HepG2 (cell line): ENCODE data around the gene IFNL1. TPM values are rescaled to one million over a fixed set of nuclear protein-coding genes. Genes with fewer than 3 reads are reported as not detected.

Source experiments
- ATAC-seq: fragments of 200-7000 bp; cut with Tn5 transposase; 3 replicates; pipeline ENCODE4 v1.9.1; 2020; ENCODE audit warnings: mild to moderate bottlenecking, moderate library complexity
- Bru-seq: library from RNA; stranded (reverse); fragments of 400-500 nt; gene quantifications from one replicate; lab custom pipeline; 2021; lab: Mats Ljungman, UMichigan
- BruChase-seq, 2 experiments: library from RNA; stranded (reverse); fragments of 400-500 nt; gene quantifications; one replicate each; lab custom pipeline; 2021; lab: Mats Ljungman, UMichigan
- BruUV-seq: library from RNA; stranded (reverse); fragments of 400-500 nt; replicated peaks from 2 replicates; lab custom pipeline; 2021; lab: Mats Ljungman, UMichigan
- CTCF ChIA-PET: fragments of 300-600 bp; formaldehyde crosslinking; extraction: SDS; loops from one replicate; lab custom pipeline; 2021; ENCODE audit warnings: low total read pairs, inconsistent platforms, low intra/inter-chr PET ratio; lab: Yijun Ruan, JAX
- POLR2A ChIA-PET: fragments of 350-600 bp; sonication (Branson Sonifier 250); formaldehyde crosslinking; loops from one replicate; lab custom pipeline; 2020; ENCODE audit warnings: antibody characterized with exemption, inconsistent platforms; lab: Yijun Ruan, JAX
- DNase-seq: peaks from one replicate; pipeline ENCODE4 v3.0.0-alpha.2; 2015; ENCODE audit warnings: low spot score
- FAIRE-seq: peaks from 3 replicates; lab custom pipeline; 2011; peaks lifted over from hg19 to GRCh38; lab: Jason Lieb, UNC
- H2AFZ ChIP-seq: one replicate; pipeline ENCODE4 v1.6.1; 2011; ENCODE audit warnings: low read length, inconsistent platforms
- H3K27ac ChIP-seq: fragments of 300-600 bp; 3 replicates; pipeline ENCODE4 v1.8.0; 2011; ENCODE audit warnings: mixed run types, mild to moderate bottlenecking, mixed read lengths, low read length, inconsistent platforms; ENCODE audit not compliant: insufficient read depth; ENCODE audit errors: extremely low read length
- H3K27me3 ChIP-seq, 2 experiments: fragments of 200-600 bp in 1 of 2; 2 replicates in 1 of 2; 3 replicates in 1 of 2; pipeline versions ENCODE4 v1.6.0 to v1.8.0; 2011; ENCODE audit warnings: low read length in 2 of 2, mild to moderate bottlenecking in 2 of 2, moderate library complexity in 2 of 2, inconsistent platforms in 1 of 2; ENCODE audit not compliant: insufficient read depth in 2 of 2, control insufficient read depth in 1 of 2
- H3K36me3 ChIP-seq, 2 experiments: fragments of 200-600 bp in 1 of 2; replicated peaks in 1 of 2; 2 replicates in 1 of 2; 3 replicates in 1 of 2; pipeline versions ENCODE4 v1.5.1 to v1.8.0; 2011; ENCODE audit warnings: low read length in 2 of 2, inconsistent platforms in 1 of 2; ENCODE audit not compliant: insufficient read depth in 2 of 2, control insufficient read depth in 1 of 2
- H3K4me1 ChIP-seq: 2 replicates; pipeline ENCODE4 v1.5.1; 2012; ENCODE audit warnings: low read length, inconsistent platforms; ENCODE audit not compliant: insufficient read depth
- H3K4me2 ChIP-seq: 2 replicates; pipeline ENCODE4 v1.6.0; 2011; ENCODE audit warnings: low read depth, low read length, inconsistent platforms
- H3K4me3 ChIP-seq, 3 experiments: fragments of 200-600 bp in 1 of 3; sonication (generic), shearing (Covaris generic) in 1 of 3; replicated peaks in 1 of 3; 2 replicates each; pipeline ENCODE4 v1.5.1; 2011 to 2016; ENCODE audit warnings: low read length in 3 of 3, inconsistent platforms in 2 of 3, low read depth in 2 of 3, mild to moderate bottlenecking in 2 of 3, control low read depth in 1 of 3, mixed read lengths in 1 of 3; ENCODE audit not compliant: insufficient read depth in 1 of 3
- H3K79me2 ChIP-seq: one replicate; pipeline ENCODE4 v1.6.1; 2011; ENCODE audit warnings: low read length, inconsistent platforms; ENCODE audit not compliant: insufficient read depth
- H3K9ac ChIP-seq: 2 replicates; pipeline ENCODE4 v1.6.0; 2011; ENCODE audit warnings: mild to moderate bottlenecking, low read depth, low read length, inconsistent platforms; ENCODE audit not compliant: insufficient read depth
- H3K9me3 ChIP-seq: 2 replicates; pipeline ENCODE4 v1.5.1; 2012; ENCODE audit warnings: mild to moderate bottlenecking, low read length
- H4K20me1 ChIP-seq: 2 replicates; pipeline ENCODE4 v1.6.0; 2011; ENCODE audit warnings: inconsistent platforms, mild to moderate bottlenecking, low read length, moderate library complexity; ENCODE audit not compliant: insufficient read depth
- ATF7-NPFF ChIP-seq: sonication (generic); formaldehyde crosslinking; IDR thresholded peaks from 2 replicates; pipeline ENCODE4 v1.8.1; 2023; ENCODE audit warnings: mild to moderate bottlenecking, low read depth, missing genetic modification reagents, moderate library complexity
- HNRNPLL ChIP-seq: fragments of 200-400 bp; formaldehyde crosslinking; IDR thresholded peaks from 2 replicates; pipeline ENCODE4 v1.6.1; 2017; ENCODE audit warnings: mild to moderate bottlenecking, low read depth, low read length; ENCODE audit not compliant: poor library complexity, severe bottlenecking
- MEF2D ChIP-seq: sonication (generic); formaldehyde crosslinking; IDR thresholded peaks from 2 replicates; pipeline ENCODE4 v1.5.1; 2020; ENCODE audit warnings: mild to moderate bottlenecking, missing genetic modification reagents
- NR3C1 ChIP-seq: sonication (generic); formaldehyde crosslinking; IDR thresholded peaks from 2 replicates; pipeline ENCODE4 v1.4.0; 2020; ENCODE audit warnings: missing genetic modification reagents
- PAWR ChIP-seq: sonication (generic); formaldehyde crosslinking; IDR thresholded peaks from 2 replicates; pipeline ENCODE4 v1.4.0; 2020; ENCODE audit warnings: missing genetic modification reagents, mild to moderate bottlenecking, borderline replicate concordance
- ZNF24 ChIP-seq: fragments of 450-650 bp; IDR thresholded peaks from 2 replicates; pipeline ENCODE4 v1.6.1; 2017; ENCODE audit warnings: antibody characterized with exemption, mild to moderate bottlenecking
- WGBS: methylation state at CpG from one replicate; pipeline ENCODE4 v1.1.6; 2017; ENCODE audit warnings: low lambda C conversion rate; 5-methylcytosine and 5-hydroxymethylcytosine counted together
- in situ Hi-C: cut with HindIII; loops from 2 replicates; pipeline ENCODE4 v1.10.0; 2017; ENCODE audit warnings: low pct_unique_long_range_greater_than_20kb; ENCODE audit not compliant: extremely low pct_ligation_motif_present
- intact Hi-C: fragments of 100-400 bp; cut with micrococcal nuclease; formaldehyde crosslinking; loops from one replicate; pipeline ENCODE4 v1.10.0; 2022; ENCODE audit not compliant: unreplicated experiment
- long read RNA-seq, 2 experiments: library from RNA in 1 of 2; library from polyadenylated mRNA in 1 of 2; stranded (forward) in 1 of 2; unstranded in 1 of 2; transcript quantifications; one replicate each; pipeline ENCODE4 v2.0.0, GENCODE V29; 2019 to 2022
- polyA minus RNA-seq, 3 experiments: library from RNA; depleted of rRNA, polyadenylated mRNA; stranded (reverse); fragments of >200 nt; gene quantifications; 2 replicates each; pipeline ENCODE4 v1.2.3, GENCODE V29; 2011; ENCODE audit warnings: low replicate concordance in 1 of 3
- polyA plus RNA-seq, 8 experiments: library from polyadenylated mRNA; depleted of rRNA in 3 of 8; stranded (reverse) in 7 of 8; unstranded in 1 of 8; fragments of >200 nt; fragmentation: Illumina TruSeq in 4 of 8; extraction: Trizol in 4 of 8; gene quantifications; 2 replicates each; pipeline versions ENCODE4 v1.2.1 to v1.2.3, GENCODE V29; 2011 to 2016; ENCODE audit warnings: low read depth in 4 of 8, missing spikeins in 1 of 8, mixed read lengths in 1 of 8; ENCODE audit not compliant: insufficient read depth in 1 of 8
- total RNA-seq, 5 experiments: library from RNA; depleted of rRNA; stranded (reverse); fragments of >200 nt; fragmentation: Illumina TruSeq; extraction: Trizol; gene quantifications; 2 replicates each; pipeline ENCODE4 v1.2.3, GENCODE V29; 2016; ENCODE audit warnings: low read depth in 1 of 5
- TF ChIP-seq, protein P1 (sequence below): sonication (generic); formaldehyde crosslinking; IDR thresholded peaks from 2 replicates; pipeline ENCODE4 v1.5.0; 2020; ENCODE audit warnings: mild to moderate bottlenecking, missing genetic modification reagents
- TF ChIP-seq, protein P2 (sequence below): sonication (generic); formaldehyde crosslinking; IDR thresholded peaks from 2 replicates; pipeline ENCODE4 v1.4.0; 2020; ENCODE audit warnings: mild to moderate bottlenecking, missing genetic modification reagents

Gene IFNL1
- total RNA-seq (2016; rRNA removed; fragmentation: Illumina TruSeq; extraction: Trizol) (not detected in 2 replicates), polyA plus RNA-seq (2011; rRNA removed) (not detected in 2 replicates), polyA minus RNA-seq (2011; rRNA and poly(A)+ RNA removed; ENCODE audit: low replicate concordance) (not detected in 2 replicates), Bru-seq, nascent RNA (not detected), BruChase-seq, experiment 1, labeled RNA remaining after a 6-hour chase (not detected), BruChase-seq, experiment 2, labeled RNA remaining after a 2-hour chase (not detected)
- total RNA-seq (2016; cell fraction: cytosol; rRNA removed; fragmentation: Illumina TruSeq; extraction: Trizol; ENCODE audit: low read depth), result not detected in 2 replicates
- not detected in 2 replicates for total RNA-seq (2016; cell fraction: insoluble cytoplasmic fraction; rRNA removed; fragmentation: Illumina TruSeq; extraction: Trizol)
- total RNA-seq (2016; cell fraction: membrane; rRNA removed; fragmentation: Illumina TruSeq; extraction: Trizol), result not detected in 2 replicates
- not detected in 2 replicates for total RNA-seq (2016; cell fraction: nucleus; rRNA removed; fragmentation: Illumina TruSeq; extraction: Trizol)
- polyA plus RNA-seq (2011; cell fraction: cytosol; rRNA removed), result not detected in 2 replicates
- not detected in 2 replicates for polyA plus RNA-seq (2011; cell fraction: nucleus; rRNA removed)
- polyA plus RNA-seq (2012), result not detected in 2 replicates
- not detected in 2 replicates for polyA plus RNA-seq (2016; cell fraction: cytosol; fragmentation: Illumina TruSeq; extraction: Trizol; ENCODE audit: low read depth)
- polyA plus RNA-seq (2016; cell fraction: insoluble cytoplasmic fraction; fragmentation: Illumina TruSeq; extraction: Trizol; ENCODE audit: low read depth), result not detected in 2 replicates
- polyA plus RNA-seq (2016; cell fraction: membrane; fragmentation: Illumina TruSeq; extraction: Trizol; ENCODE audit: low read depth), result not detected in 2 replicates
- not detected in 2 replicates for polyA plus RNA-seq (2016; cell fraction: nucleus; fragmentation: Illumina TruSeq; extraction: Trizol; ENCODE audit: insufficient read depth, low read depth)
- not detected in 2 replicates for polyA minus RNA-seq (2011; cell fraction: cytosol; rRNA and poly(A)+ RNA removed)
- polyA minus RNA-seq (2011; cell fraction: nucleus; rRNA and poly(A)+ RNA removed), result not detected in 2 replicates
- long read RNA-seq, experiment 1, result 0 reads
- long read RNA-seq, experiment 2, result 0 reads

DNA sequence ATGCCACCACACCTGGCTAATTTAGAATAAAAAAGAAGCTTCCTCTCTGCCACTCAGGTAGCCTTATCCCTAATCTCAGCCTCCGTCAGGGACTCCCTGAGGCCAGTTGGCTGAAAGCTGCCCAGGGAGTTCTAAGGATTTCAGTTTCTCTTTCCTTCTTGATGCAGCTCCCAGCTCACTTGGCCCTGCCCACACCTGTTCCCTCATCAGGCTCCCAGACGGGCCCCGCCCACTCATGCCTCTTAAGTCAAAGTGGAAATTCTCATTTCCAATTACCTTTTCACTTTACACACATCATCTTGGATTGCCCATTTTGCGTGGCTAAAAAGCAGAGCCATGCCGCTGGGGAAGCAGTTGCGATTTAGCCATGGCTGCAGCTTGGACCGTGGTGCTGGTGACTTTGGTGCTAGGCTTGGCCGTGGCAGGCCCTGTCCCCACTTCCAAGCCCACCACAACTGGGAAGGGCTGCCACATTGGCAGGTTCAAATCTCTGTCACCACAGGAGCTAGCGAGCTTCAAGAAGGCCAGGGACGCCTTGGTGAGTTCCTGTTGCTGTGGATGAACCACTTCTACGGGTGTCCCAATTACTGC, at the start of gene IFNL1:
Gene IFNL1, plus strand, starts transcription at position 353 of the 591 bp plus-strand sequence. Its CDS starts 15 bp downstream, at position 368.
- ATAC-seq, result no peak
- no peak within 1 kb of the TSS for H3K9ac ChIP-seq
- intact Hi-C loops, result no loop called here
- H3K4me1 ChIP-seq, result no peaks in the 10 kb centered on the region
- TF ChIP-seq, protein P1, sequence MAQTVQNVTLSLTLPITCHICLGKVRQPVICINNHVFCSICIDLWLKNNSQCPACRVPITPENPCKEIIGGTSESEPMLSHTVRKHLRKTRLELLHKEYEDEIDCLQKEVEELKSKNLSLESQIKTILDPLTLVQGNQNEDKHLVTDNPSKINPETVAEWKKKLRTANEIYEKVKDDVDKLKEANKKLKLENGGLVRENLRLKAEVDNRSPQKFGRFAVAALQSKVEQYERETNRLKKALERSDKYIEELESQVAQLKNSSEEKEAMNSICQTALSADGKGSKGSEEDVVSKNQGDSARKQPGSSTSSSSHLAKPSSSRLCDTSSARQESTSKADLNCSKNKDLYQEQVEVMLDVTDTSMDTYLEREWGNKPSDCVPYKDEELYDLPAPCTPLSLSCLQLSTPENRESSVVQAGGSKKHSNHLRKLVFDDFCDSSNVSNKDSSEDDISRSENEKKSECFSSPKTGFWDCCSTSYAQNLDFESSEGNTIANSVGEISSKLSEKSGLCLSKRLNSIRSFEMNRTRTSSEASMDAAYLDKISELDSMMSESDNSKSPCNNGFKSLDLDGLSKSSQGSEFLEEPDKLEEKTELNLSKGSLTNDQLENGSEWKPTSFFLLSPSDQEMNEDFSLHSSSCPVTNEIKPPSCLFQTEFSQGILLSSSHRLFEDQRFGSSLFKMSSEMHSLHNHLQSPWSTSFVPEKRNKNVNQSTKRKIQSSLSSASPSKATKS (CRISPR knock-in tag), result no peak
- TF ChIP-seq MEF2D (CRISPR knock-in tag) (no peak), ZNF24 (no peak), HNRNPLL (no peak), NR3C1 (CRISPR knock-in tag) (no peak), ATF7-NPFF (CRISPR knock-in tag) (no peak), PAWR (no peak)
- TF ChIP-seq, protein P2, sequence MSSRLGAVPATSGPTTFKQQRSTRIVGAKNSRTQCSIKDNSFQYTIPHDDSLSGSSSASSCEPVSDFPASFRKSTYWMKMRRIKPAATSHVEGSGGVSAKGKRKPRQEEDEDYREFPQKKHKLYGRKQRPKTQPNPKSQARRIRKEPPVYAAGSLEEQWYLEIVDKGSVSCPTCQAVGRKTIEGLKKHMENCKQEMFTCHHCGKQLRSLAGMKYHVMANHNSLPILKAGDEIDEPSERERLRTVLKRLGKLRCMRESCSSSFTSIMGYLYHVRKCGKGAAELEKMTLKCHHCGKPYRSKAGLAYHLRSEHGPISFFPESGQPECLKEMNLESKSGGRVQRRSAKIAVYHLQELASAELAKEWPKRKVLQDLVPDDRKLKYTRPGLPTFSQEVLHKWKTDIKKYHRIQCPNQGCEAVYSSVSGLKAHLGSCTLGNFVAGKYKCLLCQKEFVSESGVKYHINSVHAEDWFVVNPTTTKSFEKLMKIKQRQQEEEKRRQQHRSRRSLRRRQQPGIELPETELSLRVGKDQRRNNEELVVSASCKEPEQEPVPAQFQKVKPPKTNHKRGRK (CRISPR knock-in tag), result no peak
- TF ChIP-seq, all 625 proteins: peak for 0
- Histone ChIP-seq H3K4me3 (no peak within 1 kb of the TSS), H3K4me2 (no peak within 1 kb of the TSS), H4K20me1 (no peaks in the 10 kb centered on the region), H3K36me3 (no peaks in the 10 kb centered on the region), H2AFZ (no peak within 1 kb of the TSS), H3K9me3 (no peaks in the 10 kb centered on the region), H3K79me2 (no peaks in the 10 kb centered on the region), H3K27ac (no peak within 1 kb of the TSS), H3K27me3 (peaks cover 0 to 10% of the 10 kb centered on the region in 2 experiments; a peak in 2 of 5 replicates)
- no peak for FAIRE-seq
- in situ Hi-C loops, result no loop called here
- POLR2A ChIA-PET, result no interaction called here
- 40% methylated on average over 10 of the region's 11 CpGs for WGBS
- CTCF ChIA-PET, result no interaction called here
- BruUV-seq, result no TSS peak
- no peak for DNase-seq
